Liver (tissue), 9 donors: ENCODE data around the gene LRRN2. TPM values are rescaled to one million over a fixed set of nuclear protein-coding genes. Genes with fewer than 3 reads are reported as not detected.

ENCODE experiments used
- DNase-seq: peaks from one replicate; pipeline ENCODE4 v3.0.0-alpha.2; 2017; ENCODE audit warnings: low spot score
- H3K27ac ChIP-seq, 2 donors: one replicate each; pipeline ENCODE4 v1.7.0; 2013; ENCODE audit warnings: inconsistent platforms in 2 of 2, low read length in 2 of 2, control low read depth in 1 of 2, low read depth in 1 of 2, mild to moderate bottlenecking in 1 of 2
- H3K27me3 ChIP-seq, 4 donors: one replicate each; pipeline versions ENCODE4 v1.6.1 to v1.7.0; 2013; ENCODE audit warnings: low read length in 3 of 4, inconsistent platforms in 1 of 4, mild to moderate bottlenecking in 1 of 4, moderate library complexity in 1 of 4; ENCODE audit not compliant: control insufficient read depth in 4 of 4, insufficient read depth in 4 of 4
- H3K36me3 ChIP-seq, 4 donors: one replicate each; pipeline versions ENCODE4 v1.6.1 to v1.7.0; 2013; ENCODE audit warnings: low read length in 3 of 4, mild to moderate bottlenecking in 3 of 4, low read depth in 1 of 4, moderate library complexity in 1 of 4; ENCODE audit not compliant: control insufficient read depth in 4 of 4, insufficient read depth in 3 of 4
- H3K4me1 ChIP-seq, 4 donors: one replicate each; pipeline versions ENCODE4 v1.6.1 to v1.7.0; 2013; ENCODE audit warnings: low read length in 3 of 4, mild to moderate bottlenecking in 3 of 4, moderate library complexity in 1 of 4; ENCODE audit not compliant: control insufficient read depth in 4 of 4, insufficient read depth in 4 of 4
- H3K4me3 ChIP-seq, 3 donors: one replicate each; pipeline versions ENCODE4 v1.6.1 to v1.7.0; 2013; ENCODE audit warnings: low read length in 3 of 3, control low read depth in 1 of 3, low read depth in 1 of 3, mild to moderate bottlenecking in 1 of 3
- H3K9ac ChIP-seq, 2 donors: one replicate each; pipeline ENCODE4 v1.7.0; 2013; ENCODE audit warnings: low read length in 2 of 2, mild to moderate bottlenecking in 2 of 2, moderate library complexity in 2 of 2, control low read depth in 1 of 2, low read depth in 1 of 2
- H3K9me3 ChIP-seq, 4 donors: one replicate each; pipeline versions ENCODE4 v1.6.1 to v1.7.0; 2013; ENCODE audit warnings: low read length in 3 of 4; ENCODE audit not compliant: control insufficient read depth in 4 of 4
- ATF3 ChIP-seq: IDR thresholded peaks from 2 replicates; pipeline ENCODE4 v1.6.1; 2016; ENCODE audit warnings: antibody characterized with exemption
- CTCF ChIP-seq: fragments of 150-350 bp; IDR thresholded peaks from 2 replicates; pipeline ENCODE4 v1.5.1; 2017; ENCODE audit warnings: improper control_type of control experiment, low read depth, low read length; ENCODE audit not compliant: missing input control
- EGR1 ChIP-seq, 2 donors: IDR thresholded peaks; 2 replicates each; pipeline ENCODE4 v1.6.1; 2016 to 2018; ENCODE audit warnings: antibody characterized with exemption in 2 of 2, low read depth in 2 of 2
- FOXA1 ChIP-seq: IDR thresholded peaks from 2 replicates; pipeline ENCODE4 v1.6.1; 2016; ENCODE audit warnings: antibody characterized with exemption
- FOXA2 ChIP-seq: IDR thresholded peaks from 2 replicates; pipeline ENCODE4 v1.6.1; 2016; ENCODE audit warnings: antibody characterized with exemption
- GABPA ChIP-seq, 2 donors: IDR thresholded peaks in 1 of 2; conservative IDR thresholded peaks in 1 of 2; 2 replicates each; pipeline ENCODE4 v1.6.1; 2016; ENCODE audit warnings: antibody characterized with exemption in 2 of 2, mild to moderate bottlenecking in 1 of 2, moderate library complexity in 1 of 2
- HNF4A ChIP-seq, 2 donors: conservative IDR thresholded peaks; 2 replicates each; pipeline ENCODE4 v1.6.1; 2016; ENCODE audit warnings: antibody characterized with exemption in 2 of 2, mild to moderate bottlenecking in 2 of 2
- HNF4G ChIP-seq: IDR thresholded peaks from 2 replicates; pipeline ENCODE4 v1.6.1; 2016; ENCODE audit warnings: antibody characterized with exemption
- JUND ChIP-seq, 2 donors: IDR thresholded peaks; 2 replicates each; pipeline ENCODE4 v1.6.1; 2016; ENCODE audit warnings: antibody characterized with exemption in 2 of 2
- MAX ChIP-seq: IDR thresholded peaks from 2 replicates; pipeline ENCODE4 v1.6.1; 2016; ENCODE audit warnings: antibody characterized with exemption
- NR2F2 ChIP-seq: IDR thresholded peaks from 2 replicates; pipeline ENCODE4 v1.6.1; 2016; ENCODE audit warnings: antibody characterized with exemption
- RAD21 ChIP-seq, 2 donors: IDR thresholded peaks; 2 replicates each; pipeline ENCODE4 v1.6.1; 2016; ENCODE audit warnings: antibody characterized with exemption in 2 of 2, mild to moderate bottlenecking in 2 of 2
- REST ChIP-seq: IDR thresholded peaks from 2 replicates; pipeline ENCODE4 v1.6.1; 2016; ENCODE audit warnings: antibody characterized with exemption, mild to moderate bottlenecking
- RXRA ChIP-seq, 2 donors: IDR thresholded peaks; 2 replicates each; pipeline ENCODE4 v1.6.1; 2017 to 2018; ENCODE audit warnings: antibody characterized with exemption in 2 of 2, mild to moderate bottlenecking in 1 of 2
- SP1 ChIP-seq: IDR thresholded peaks from 2 replicates; pipeline ENCODE4 v1.6.1; 2018; ENCODE audit warnings: antibody characterized with exemption, mild to moderate bottlenecking
- TAF1 ChIP-seq: conservative IDR thresholded peaks from 2 replicates; pipeline ENCODE4 v1.6.1; 2016; ENCODE audit warnings: antibody characterized with exemption, mild to moderate bottlenecking
- YY1 ChIP-seq: IDR thresholded peaks from 2 replicates; pipeline ENCODE4 v1.6.1; 2016; ENCODE audit warnings: antibody characterized with exemption, mild to moderate bottlenecking
- ZBTB33 ChIP-seq: IDR thresholded peaks from 2 replicates; pipeline ENCODE4 v1.6.1; 2016; ENCODE audit warnings: antibody characterized with exemption
- WGBS: extraction: QIAGEN DNeasy Blood & Tissue Kit; methylation state at CpG from one replicate; pipeline ENCODE4 v1.1.7; 2013; 5-methylcytosine and 5-hydroxymethylcytosine counted together
- polyA plus RNA-seq, 2 donors: library from polyadenylated mRNA; stranded (reverse) in 1 of 2; unstranded in 1 of 2; fragments of 200-250 nt in 1 of 2; fragments of >200 nt in 1 of 2; fragmentation: Nextera tagmentation in 1 of 2; extraction: Ambion mirVana in 1 of 2; gene quantifications; one replicate each; pipeline versions ENCODE4 v1.2.1 to v1.2.3, GENCODE V29; 2013 to 2015
- total RNA-seq, 2 donors: library from RNA; depleted of rRNA; stranded (reverse); fragments of >200 nt; gene quantifications; one replicate each; pipeline ENCODE4 v1.2.3, GENCODE V29; 2014
- donor health status: healthy.
- donor health status: healthy.
- donor health status: healthy.
- donor health status: healthy.
- donor health status: healthy.

LRRN2 gene
- total and polyA plus RNA-seq, 4 donors = 0.13 to 2.8 (median 0.28) TPM

- no peak for DNase-seq
- Histone ChIP-seq H3K27ac (no peak overlapping the region), H3K36me3 (no peaks in the 10 kb centered on the region), H3K9me3 (no peaks in the 10 kb centered on the region), H3K4me1 (no peaks in the 10 kb centered on the region), H3K4me3 (no peak overlapping the region), H3K27me3 (no peaks in the 10 kb centered on the region), H3K9ac (no peak overlapping the region)
- TF ChIP-seq SP1 = no peak
- TF ChIP-seq REST = no peak
- no peak for TF ChIP-seq HNF4G
- TF ChIP-seq NR2F2 = no peak
- no peak for TF ChIP-seq TAF1
- TF ChIP-seq RAD21 (IDR thresholded peaks at IDR 0.05) = no peak
- TF ChIP-seq ZBTB33 = no peak
- TF ChIP-seq MAX = no peak
- TF ChIP-seq FOXA2 = no peak
- WGBS = 87% methylated on average over 3 of the region's 3 CpGs
Observed at GRCh38 chr1:204621396-204621795, 64.1 kb downstream of the LRRN2 start.

- H3K27me3 ChIP-seq = no peaks in the 10 kb centered on the region
- H3K9me3 ChIP-seq = no peaks in the 10 kb centered on the region
- no peaks in the 10 kb centered on the region for H3K36me3 ChIP-seq
- no peak overlapping the region for H3K9ac ChIP-seq
- no peak overlapping the region for H3K4me3 ChIP-seq
- no peaks in the 10 kb centered on the region for H3K4me1 ChIP-seq
- 89% methylated on average over 13 of the region's 13 CpGs for WGBS
- TF ChIP-seq GABPA (IDR thresholded peaks at IDR 0.05 in 1 of 2, conservative IDR thresholded peaks at IDR 0.05 in 1 of 2) (no peak), ZBTB33 (no peak), CTCF (no peak), RXRA (IDR thresholded peaks at IDR 0.05) (no peak), HNF4A (conservative IDR thresholded peaks at IDR 0.05) (no peak), JUND (IDR thresholded peaks at IDR 0.05) (no peak), EGR1 (IDR thresholded peaks at IDR 0.05; ENCODE audit: low read depth in 2 of 2) (no peak), RAD21 (IDR thresholded peaks at IDR 0.05) (no peak), SP1 (no peak), ATF3 (no peak), TAF1 (no peak), YY1 (no peak), FOXA2 (no peak), FOXA1 (no peak), NR2F2 (no peak), HNF4G (no peak), REST (no peak)
- DNase-seq = no peak
- H3K27ac ChIP-seq = no peak overlapping the region
Observed at GRCh38 chr1:204619721-204620120, 65.8 kb downstream of the LRRN2 start.
